H9 (cell line): ENCODE data around the gene TRAIP. TPM values are rescaled to one million over a fixed set of nuclear protein-coding genes. Genes with fewer than 3 reads are reported as not detected.

Source experiments
- DNase-seq: peaks from one replicate; pipeline ENCODE4 v3.0.0-alpha.2; 2017
- H2AFZ ChIP-seq: one replicate; pipeline ENCODE4 v1.6.1; 2013; ENCODE audit warnings: mild to moderate bottlenecking, low read length, control low read depth, moderate library complexity
- H2AK5ac ChIP-seq: 2 replicates; pipeline ENCODE4 v1.6.1; 2013; ENCODE audit warnings: low read length, control low read depth, mixed read lengths; ENCODE audit not compliant: insufficient read length
- H2BK120ac ChIP-seq: one replicate; pipeline ENCODE4 v1.6.1; 2013; ENCODE audit warnings: low read depth, mild to moderate bottlenecking, low read length, control low read depth, inconsistent platforms; ENCODE audit not compliant: poor library complexity, severe bottlenecking
- H2BK12ac ChIP-seq: 2 replicates; pipeline ENCODE4 v1.6.1; 2013; ENCODE audit warnings: low read length, control low read depth, mixed read lengths, low read depth; ENCODE audit not compliant: insufficient read length
- H2BK15ac ChIP-seq: 2 replicates; pipeline ENCODE4 v1.6.1; 2013; ENCODE audit warnings: low read depth, low read length, control low read depth
- H2BK20ac ChIP-seq: one replicate; pipeline ENCODE4 v1.6.1; 2013; ENCODE audit warnings: low read depth, mild to moderate bottlenecking, low read length, control low read depth, inconsistent platforms; ENCODE audit not compliant: poor library complexity, severe bottlenecking
- H2BK5ac ChIP-seq: 2 replicates; pipeline ENCODE4 v1.6.1; 2013; ENCODE audit warnings: low read length, control low read depth, mixed read lengths; ENCODE audit not compliant: insufficient read length
- H3K14ac ChIP-seq: 2 replicates; pipeline ENCODE4 v1.6.1; 2013; ENCODE audit warnings: low read length, control low read depth; ENCODE audit not compliant: insufficient read depth
- H3K18ac ChIP-seq: 2 replicates; pipeline ENCODE4 v1.6.1; 2013; ENCODE audit warnings: low read depth, mild to moderate bottlenecking, mixed read lengths, low read length, control low read depth; ENCODE audit not compliant: insufficient read length
- H3K23ac ChIP-seq: 2 replicates; pipeline ENCODE4 v1.6.1; 2013; ENCODE audit warnings: low read length, control low read depth, mixed read lengths, low read depth; ENCODE audit not compliant: insufficient read length
- H3K23me2 ChIP-seq: 2 replicates; pipeline ENCODE4 v1.6.1; 2013; ENCODE audit warnings: low read depth, mild to moderate bottlenecking, mixed read lengths, low read length, control low read depth; ENCODE audit not compliant: insufficient read length, poor library complexity, severe bottlenecking
- H3K27ac ChIP-seq: 2 replicates; pipeline ENCODE4 v1.5.1; 2013; ENCODE audit warnings: low read length, control low read depth, mixed read lengths, low read depth; ENCODE audit not compliant: insufficient read length
- H3K27me3 ChIP-seq: 2 replicates; pipeline ENCODE4 v1.6.1; 2013; ENCODE audit warnings: low read length, control low read depth, inconsistent platforms; ENCODE audit not compliant: insufficient read depth
- H3K4ac ChIP-seq: 2 replicates; pipeline ENCODE4 v1.6.1; 2013; ENCODE audit warnings: low read depth, mild to moderate bottlenecking, control low read depth, inconsistent platforms, low read length, moderate library complexity
- H3K4me1 ChIP-seq: 2 replicates; pipeline ENCODE4 v1.6.1; 2013; ENCODE audit warnings: low read length, control low read depth, inconsistent platforms; ENCODE audit not compliant: insufficient read depth
- H3K4me2 ChIP-seq: 2 replicates; pipeline ENCODE4 v1.6.1; 2013; ENCODE audit warnings: low read length, control low read depth, mixed read lengths; ENCODE audit not compliant: insufficient read length, insufficient read depth
- H3K56ac ChIP-seq: 2 replicates; pipeline ENCODE4 v1.6.1; 2013; ENCODE audit warnings: low read depth, mild to moderate bottlenecking, mixed read lengths, low read length, control low read depth; ENCODE audit not compliant: insufficient read length
- H3K79me1 ChIP-seq: 2 replicates; pipeline ENCODE4 v1.6.1; 2013; ENCODE audit warnings: low read depth, mild to moderate bottlenecking, moderate library complexity, low read length, control low read depth, inconsistent platforms; ENCODE audit not compliant: insufficient read depth, poor library complexity, severe bottlenecking
- H3K79me2 ChIP-seq: 2 replicates; pipeline ENCODE4 v1.6.1; 2013; ENCODE audit warnings: low read length, control low read depth, inconsistent platforms; ENCODE audit not compliant: insufficient read depth
- H3K9ac ChIP-seq: 2 replicates; pipeline ENCODE4 v1.6.1; 2013; ENCODE audit warnings: low read length, control low read depth, mixed read lengths; ENCODE audit not compliant: insufficient read length; ENCODE audit errors: extremely low read depth
- H3K9me3 ChIP-seq: one replicate; pipeline ENCODE4 v1.6.1; 2013; ENCODE audit warnings: low read depth, low read length, inconsistent platforms; ENCODE audit not compliant: control insufficient read depth
- H3T11ph ChIP-seq: one replicate; pipeline ENCODE4 v1.6.1; 2013; ENCODE audit warnings: mild to moderate bottlenecking, low read length, control low read depth, inconsistent platforms
- H4K20me1 ChIP-seq: one replicate; pipeline ENCODE4 v1.6.1; 2013; ENCODE audit not compliant: control insufficient read depth, insufficient read length, insufficient read depth
- H4K5ac ChIP-seq: 2 replicates; pipeline ENCODE4 v1.6.1; 2013; ENCODE audit warnings: low read depth, mild to moderate bottlenecking, mixed read lengths, low read length, control low read depth; ENCODE audit not compliant: insufficient read length
- H4K8ac ChIP-seq: replicated peaks from 2 replicates; pipeline ENCODE4 v1.6.1; 2013; ENCODE audit warnings: low read length, control low read depth, mixed read lengths, low read depth; ENCODE audit not compliant: insufficient read length
- H4K91ac ChIP-seq: 2 replicates; pipeline ENCODE4 v1.6.1; 2013; ENCODE audit warnings: low read depth, mild to moderate bottlenecking, moderate library complexity, mixed read lengths, low read length, control low read depth; ENCODE audit not compliant: insufficient read length
- H3K27ac Mint-ChIP-seq, 3 experiments: 2 replicates in 2 of 3; 3 replicates in 1 of 3; pipeline ENCODE4 v1.8.0; 2020 to 2021; ENCODE audit warnings: mixed read lengths in 3 of 3, mild to moderate bottlenecking in 1 of 3, moderate library complexity in 1 of 3
- H3K27me3 Mint-ChIP-seq: 2 replicates; pipeline ENCODE4 v1.8.0; 2021; ENCODE audit warnings: low read depth, mild to moderate bottlenecking, moderate library complexity, mixed read lengths
- H3K36me3 Mint-ChIP-seq, 3 experiments: 2 replicates in 2 of 3; 3 replicates in 1 of 3; pipeline ENCODE4 v1.8.0; 2020 to 2021; ENCODE audit warnings: low read depth in 3 of 3, mixed read lengths in 3 of 3; ENCODE audit not compliant: insufficient read depth in 1 of 3
- H3K4me1 Mint-ChIP-seq, 2 experiments: 2 replicates each; pipeline ENCODE4 v1.8.0; 2020; ENCODE audit warnings: mixed read lengths in 2 of 2
- H3K4me3 Mint-ChIP-seq, 2 experiments: 2 replicates in 1 of 2; 3 replicates in 1 of 2; pipeline ENCODE4 v1.8.0; 2020 to 2021; ENCODE audit warnings: mild to moderate bottlenecking in 2 of 2, mixed read lengths in 2 of 2, moderate library complexity in 1 of 2
- H3K9me3 Mint-ChIP-seq, 2 experiments: 2 replicates in 1 of 2; 3 replicates in 1 of 2; pipeline ENCODE4 v1.8.0; 2020; ENCODE audit warnings: mild to moderate bottlenecking in 2 of 2, mixed read lengths in 2 of 2, moderate library complexity in 1 of 2
- CTCF ChIP-seq: fragments of 200-600 bp; sonication (generic); conservative IDR thresholded peaks from 3 replicates; pipeline ENCODE4 v1.8.0; 2021; ENCODE audit warnings: antibody characterized with exemption, mild to moderate bottlenecking
- WGBS: extraction: QIAGEN DNeasy Blood & Tissue Kit; methylation state at CpG from one replicate; pipeline ENCODE4 v1.1.7; 2013; ENCODE audit warnings: missing lambda C conversion rate, low lambda C conversion rate, mixed read lengths; ENCODE audit not compliant: insufficient read length; ENCODE audit errors: extremely low coverage; 5-methylcytosine and 5-hydroxymethylcytosine counted together
- total RNA-seq: library from RNA; stranded (reverse); gene quantifications from 2 replicates; pipeline ENCODE4 v1.2.1, GENCODE V29; 2021

Gene TRAIP
- total RNA-seq, 1 experiment from 2014 or later, result 36.7 TPM

GRCh38 chr3:49812916-49813496 lies 43.4 kb downstream of the TRAIP start:
- Histone ChIP-seq H4K8ac (no peak overlapping the region), H4K91ac (no peak overlapping the region), H2AK5ac (no peak overlapping the region), H2BK20ac (no peak overlapping the region), H3K4me2 (no peak overlapping the region), H3K23ac (no peak overlapping the region), H3K9ac (no peak overlapping the region), H4K20me1 (no peaks in the 10 kb centered on the region), H3K18ac (no peak overlapping the region), H3K23me2 (no peaks in the 10 kb centered on the region), H2AFZ (no peak overlapping the region), H3K27ac (no peak overlapping the region), H3K4ac (no peak overlapping the region), H3K56ac (no peak overlapping the region), H4K5ac (no peak overlapping the region), H2BK15ac (no peak overlapping the region), H3K79me1 (no peaks in the 10 kb centered on the region), H3K4me1 (no peaks in the 10 kb centered on the region), H3K14ac (no peak overlapping the region), H3K9me3 (no peaks in the 10 kb centered on the region), H2BK120ac (no peak overlapping the region), H3K79me2 (no peaks in the 10 kb centered on the region), H3T11ph (no peak overlapping the region), H3K27me3 (no peaks in the 10 kb centered on the region), H2BK12ac (no peak overlapping the region), H2BK5ac (no peak overlapping the region)
- H3K36me3 Mint-ChIP-seq, result no peaks in the 10 kb centered on the region
- peaks cover 1% of the 10 kb centered on the region; the same call in 1 of the 2 replicates for H3K27me3 Mint-ChIP-seq
- no peak for DNase-seq
- H3K27ac Mint-ChIP-seq, result no peak overlapping the region
- no CpG with 5 or more reads among the region's 9 CpGs for WGBS
- H3K4me3 Mint-ChIP-seq, result no peak overlapping the region
- H3K4me1 Mint-ChIP-seq, result no peaks in the 10 kb centered on the region
- TF ChIP-seq CTCF, result no peak
- no peaks in the 10 kb centered on the region for H3K9me3 Mint-ChIP-seq
